Body of pancreas (tissue), 4 donors: ENCODE results near the gene CPZ. TPM values are rescaled to one million over a fixed set of nuclear protein-coding genes. Genes with fewer than 3 reads are reported as not detected.
A peak's percentile ranks its signal among the peaks of the same experiment; 100 is the strongest.
"Not testable (repeated sequence)": the region's sequence is repeated elsewhere in the genome, so short reads cannot be mapped to it uniquely, and the experiment has no call there.

Experiments
- ATAC-seq: fragments of 150-250 bp; one replicate; pipeline ENCODE4 v1.9.1; 2016
- DNase-seq, 4 donors: peaks; one replicate each; pipeline ENCODE4 v3.0.0-alpha.2; 2019
- H3K27ac ChIP-seq, 4 donors: fragments of 200-600 bp; sonication (generic); 1 replicate in 3 of 4; 2 replicates in 1 of 4; pipeline versions ENCODE4 v1.5.1 to v1.6.1; 2016 to 2019; ENCODE audit warnings: mild to moderate bottlenecking in 1 of 4, mixed read lengths in 1 of 4, moderate library complexity in 1 of 4
- H3K27me3 ChIP-seq, 2 donors: fragments of 200-600 bp; sonication (generic); one replicate each; pipeline ENCODE4 v1.6.0; 2016; ENCODE audit warnings: mild to moderate bottlenecking in 1 of 2
- H3K36me3 ChIP-seq, 2 donors: fragments of 200-600 bp; sonication (generic); replicated peaks in 1 of 2; 2 replicates each; pipeline ENCODE4 v1.5.1; 2016; ENCODE audit warnings: low read depth in 2 of 2; ENCODE audit not compliant: insufficient read depth in 1 of 2
- H3K4me1 ChIP-seq: fragments of 200-600 bp; sonication (generic); one replicate; pipeline ENCODE4 v1.6.0; 2016
- H3K4me3 ChIP-seq, 2 donors: fragments of 200-600 bp; sonication (generic); 1 replicate in 1 of 2; 2 replicates in 1 of 2; pipeline ENCODE4 v1.5.1; 2016 to 2019
- H3K9me3 ChIP-seq, 3 donors: fragments of 200-600 bp; sonication (generic); 1 replicate in 2 of 3; 2 replicates in 1 of 3; pipeline ENCODE4 v1.5.1; 2016
- POLR2A ChIP-seq, 3 donors: fragments of 450-650 bp; IDR thresholded peaks; one replicate each; pipeline ENCODE4 v1.6.1; 2016; ENCODE audit warnings: antibody characterized with exemption in 3 of 3, mild to moderate bottlenecking in 2 of 3
- WGBS, 2 donors: methylation state at CpG; one replicate each; pipeline ENCODE4 v1.1.5; 2017; 5-methylcytosine and 5-hydroxymethylcytosine counted together
- intact Hi-C: fragments of 100-400 bp; cut with DNase I; formaldehyde crosslinking; loops from one replicate; pipeline ENCODE4 v1.15.1; 2023
- total RNA-seq, 2 donors: library from RNA; depleted of rRNA; stranded (reverse); fragments of >200 nt; gene quantifications; one replicate each; pipeline ENCODE4 v1.1.0, GENCODE V29; 2016
- TF ChIP-seq, protein P1 (sequence below), 7 experiments: fragments of 450-650 bp in 4 of 7; fragments of 200-600 bp in 3 of 7; sonication (generic) in 3 of 7; IDR thresholded peaks; one replicate each; pipeline ENCODE4 v1.5.1; 2016 to 2019; ENCODE audit warnings: antibody characterized with exemption in 7 of 7

The CPZ gene
- total RNA-seq, 2 donors from 2014 or later: 0.66 to 0.78 TPM

DNA sequence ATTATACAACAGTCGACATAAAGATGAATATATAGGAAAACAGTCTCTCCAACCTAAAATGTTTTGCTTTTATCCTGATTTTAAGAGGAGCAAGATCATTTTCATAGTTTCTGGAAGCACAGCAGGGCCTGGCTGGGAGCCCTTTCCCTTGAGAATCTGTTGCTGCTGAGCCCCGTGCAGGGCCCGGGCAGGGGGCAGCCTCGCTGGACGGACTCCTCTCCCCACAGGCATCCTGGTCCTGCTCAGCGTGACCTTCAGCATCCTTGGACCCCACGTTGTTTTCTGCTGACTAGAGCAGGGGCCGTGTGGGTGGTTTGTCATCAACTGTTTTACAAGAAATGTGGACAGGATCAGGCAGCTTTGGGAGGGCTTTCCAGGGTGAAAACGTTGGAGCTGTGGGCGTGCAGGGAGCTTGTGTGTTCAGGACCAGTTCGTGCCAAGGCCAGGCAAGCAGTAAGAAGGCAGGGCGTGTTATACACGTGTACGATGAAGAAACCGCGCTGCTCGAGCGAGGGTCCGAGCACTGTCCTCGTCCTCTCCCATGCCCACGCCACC lies 25.0 kb downstream of the CPZ start:
- Histone ChIP-seq H3K4me1 (no peaks in the 10 kb centered on the region), H3K36me3 (no peaks in the 10 kb centered on the region), H3K4me3 (no peak overlapping the region), H3K27me3 (no peaks in the 10 kb centered on the region), H3K9me3 (no peaks in the 10 kb centered on the region), H3K27ac (no peak overlapping the region)
- TF ChIP-seq, protein P1, sequence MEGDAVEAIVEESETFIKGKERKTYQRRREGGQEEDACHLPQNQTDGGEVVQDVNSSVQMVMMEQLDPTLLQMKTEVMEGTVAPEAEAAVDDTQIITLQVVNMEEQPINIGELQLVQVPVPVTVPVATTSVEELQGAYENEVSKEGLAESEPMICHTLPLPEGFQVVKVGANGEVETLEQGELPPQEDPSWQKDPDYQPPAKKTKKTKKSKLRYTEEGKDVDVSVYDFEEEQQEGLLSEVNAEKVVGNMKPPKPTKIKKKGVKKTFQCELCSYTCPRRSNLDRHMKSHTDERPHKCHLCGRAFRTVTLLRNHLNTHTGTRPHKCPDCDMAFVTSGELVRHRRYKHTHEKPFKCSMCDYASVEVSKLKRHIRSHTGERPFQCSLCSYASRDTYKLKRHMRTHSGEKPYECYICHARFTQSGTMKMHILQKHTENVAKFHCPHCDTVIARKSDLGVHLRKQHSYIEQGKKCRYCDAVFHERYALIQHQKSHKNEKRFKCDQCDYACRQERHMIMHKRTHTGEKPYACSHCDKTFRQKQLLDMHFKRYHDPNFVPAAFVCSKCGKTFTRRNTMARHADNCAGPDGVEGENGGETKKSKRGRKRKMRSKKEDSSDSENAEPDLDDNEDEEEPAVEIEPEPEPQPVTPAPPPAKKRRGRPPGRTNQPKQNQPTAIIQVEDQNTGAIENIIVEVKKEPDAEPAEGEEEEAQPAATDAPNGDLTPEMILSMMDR (IDR thresholded peaks at IDR 0.05): no peak
- TF ChIP-seq POLR2A (IDR thresholded peaks at IDR 0.05): no peak
- ATAC-seq (no peak), DNase-seq (no peak)
- WGBS, 2 donors: 50 to 59% methylated on average over 21 of the region's 21 CpGs
- intact Hi-C loops: no loop called here

DNA sequence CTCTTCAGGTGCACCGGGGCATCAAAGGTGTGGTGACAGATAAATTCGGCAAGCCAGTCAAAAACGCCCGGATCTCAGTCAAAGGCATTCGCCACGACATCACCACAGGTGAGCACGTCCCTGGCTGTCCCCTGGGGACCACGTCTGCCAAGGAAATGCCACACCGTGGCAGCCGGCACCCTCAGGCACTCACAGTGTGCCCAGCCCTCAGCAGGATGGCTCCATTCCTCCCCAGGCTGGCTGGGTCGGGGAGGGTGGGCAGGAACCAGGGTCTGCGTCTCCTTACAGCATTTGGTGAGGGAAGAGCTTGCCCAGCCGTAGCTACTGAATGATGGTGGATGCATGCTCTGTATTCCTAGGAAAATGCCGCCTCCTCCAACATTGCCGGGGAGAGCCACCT lies 25.9 kb downstream of the CPZ start:
- TF ChIP-seq, protein P1 (IDR thresholded peaks at IDR 0.05): no peak
- no peak for TF ChIP-seq POLR2A (IDR thresholded peaks at IDR 0.05)
- 58 to 81% methylated on average over 4 to 15 of the region's 15 CpGs for WGBS, 2 donors
- H3K9me3 ChIP-seq: no peaks in the 10 kb centered on the region
- intact Hi-C loops: no loop called here
- H3K4me3 ChIP-seq: no peak overlapping the region
- no peaks in the 10 kb centered on the region for H3K27me3 ChIP-seq
- no peaks in the 10 kb centered on the region for H3K4me1 ChIP-seq
- H3K27ac ChIP-seq: no peak overlapping the region
- no peak for DNase-seq
- ATAC-seq: no peak
- no peaks in the 10 kb centered on the region for H3K36me3 ChIP-seq

DNA sequence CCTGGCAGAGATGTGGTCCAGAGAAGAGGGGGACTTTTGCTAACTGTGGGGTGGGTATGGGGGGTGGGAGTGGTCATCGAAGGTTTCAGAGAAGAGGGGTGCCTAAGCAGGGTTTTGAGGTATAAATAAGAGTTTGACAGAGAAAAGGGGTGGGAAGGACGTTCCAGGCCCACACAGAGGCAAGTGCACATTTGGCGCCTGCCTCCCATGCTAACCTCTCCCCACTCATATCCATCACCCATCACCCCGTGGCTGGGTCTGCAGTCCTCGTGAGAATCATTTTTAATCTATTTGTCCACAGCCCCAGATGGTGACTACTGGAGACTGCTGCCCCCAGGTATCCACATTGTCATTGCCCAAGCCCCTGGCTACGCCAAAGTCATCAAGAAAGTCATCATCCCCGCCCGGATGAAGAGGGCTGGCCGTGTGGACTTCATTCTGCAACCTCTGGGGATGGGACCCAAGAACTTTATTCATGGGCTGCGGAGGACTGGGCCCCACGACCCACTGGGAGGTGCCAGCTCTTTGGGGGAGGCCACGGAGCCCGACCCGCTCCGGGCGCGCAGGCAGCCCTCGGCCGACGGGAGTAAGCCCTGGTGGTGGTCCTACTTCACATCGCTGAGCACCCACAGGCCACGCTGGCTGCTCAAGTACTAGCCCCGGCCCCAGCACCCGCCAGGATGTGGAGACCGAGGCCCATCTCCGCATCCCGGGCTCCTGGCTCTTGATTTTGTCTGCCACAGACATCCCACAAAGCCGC lies 26.6 kb downstream of the CPZ start:
- Histone ChIP-seq H3K27me3 (no peaks in the 10 kb centered on the region), H3K9me3 (no peaks in the 10 kb centered on the region), H3K27ac (no peak overlapping the region), H3K4me3 (no peak overlapping the region), H3K36me3 (no peaks in the 10 kb centered on the region), H3K4me1 (no peaks in the 10 kb centered on the region)
- ATAC-seq (no peak), DNase-seq (no peak)
- WGBS, 2 donors: 72 to 77% methylated on average over 14 to 27 of the region's 28 CpGs
- no peak for TF ChIP-seq POLR2A (IDR thresholded peaks at IDR 0.05)
- intact Hi-C loops: no loop called here

DNA sequence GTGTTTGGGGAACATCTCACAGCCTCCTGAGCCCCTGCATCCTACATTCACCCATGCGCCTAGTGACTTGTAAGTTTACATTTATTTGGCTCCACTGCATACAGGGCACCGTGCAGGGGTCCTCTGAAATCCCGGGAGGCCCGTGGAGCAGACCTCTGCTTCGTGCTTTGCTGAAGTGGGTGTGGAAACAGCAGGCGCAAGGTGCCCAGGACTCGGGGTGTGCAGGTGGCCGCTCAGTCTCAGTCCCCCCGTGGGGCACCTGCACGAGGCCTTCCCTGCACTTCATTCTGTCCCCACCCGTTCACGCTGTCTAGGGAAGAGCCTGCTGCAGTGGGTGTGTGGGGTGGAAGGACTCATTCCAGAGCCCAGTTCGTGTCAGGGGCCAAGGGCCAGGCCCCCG lies 28.6 kb downstream of the CPZ start:
- H3K27me3 ChIP-seq, H3K9me3 ChIP-seq, DNase-seq, ATAC-seq, H3K36me3 ChIP-seq, intact Hi-C loops, H3K4me3 ChIP-seq, H3K4me1 ChIP-seq, H3K27ac ChIP-seq: not testable (repeated sequence)
- 57% methylated on average over 5 of the region's 14 CpGs; no CpG with 5 or more reads in 1 of the 2 donors for WGBS, 2 donors

DNA sequence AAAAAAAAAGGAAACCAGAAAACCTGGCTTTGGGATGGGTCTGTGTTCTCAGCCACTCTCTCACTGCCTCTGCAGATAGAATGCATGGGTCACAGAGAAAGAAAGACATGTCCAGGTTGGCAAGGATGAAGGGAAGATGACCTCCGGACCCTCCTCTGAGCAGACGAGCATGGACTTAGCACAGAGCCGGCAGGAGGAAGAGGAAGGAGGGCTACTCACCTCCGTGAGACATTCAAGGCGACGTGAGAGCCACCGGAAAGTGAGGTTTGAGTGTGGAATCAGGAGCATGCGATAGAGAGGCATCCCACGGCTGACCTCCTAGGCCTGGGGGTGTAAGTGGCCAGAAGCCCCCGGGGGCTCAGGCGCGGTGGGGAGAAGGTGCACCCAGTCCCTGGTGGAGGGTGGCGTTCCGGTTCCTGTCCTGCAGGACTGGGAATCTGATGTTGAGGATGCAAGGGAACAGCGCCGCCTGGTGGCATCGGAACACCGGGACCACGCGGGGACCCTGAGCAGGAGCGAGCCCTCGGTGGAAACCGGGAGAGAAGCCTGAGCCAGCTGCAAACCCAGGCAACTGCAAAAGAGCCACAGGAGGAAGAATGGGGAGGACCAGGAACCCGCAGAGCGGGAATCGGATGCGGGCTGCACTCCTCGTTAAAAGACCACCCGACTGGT lies 32.2 kb downstream of the CPZ start:
- H3K36me3 ChIP-seq, H3K4me3 ChIP-seq, ATAC-seq, DNase-seq, H3K9me3 ChIP-seq, H3K4me1 ChIP-seq, intact Hi-C loops, H3K27ac ChIP-seq, H3K27me3 ChIP-seq: not testable (repeated sequence)
- no CpG with 5 or more reads among the region's 29 CpGs for WGBS, 2 donors

DNA sequence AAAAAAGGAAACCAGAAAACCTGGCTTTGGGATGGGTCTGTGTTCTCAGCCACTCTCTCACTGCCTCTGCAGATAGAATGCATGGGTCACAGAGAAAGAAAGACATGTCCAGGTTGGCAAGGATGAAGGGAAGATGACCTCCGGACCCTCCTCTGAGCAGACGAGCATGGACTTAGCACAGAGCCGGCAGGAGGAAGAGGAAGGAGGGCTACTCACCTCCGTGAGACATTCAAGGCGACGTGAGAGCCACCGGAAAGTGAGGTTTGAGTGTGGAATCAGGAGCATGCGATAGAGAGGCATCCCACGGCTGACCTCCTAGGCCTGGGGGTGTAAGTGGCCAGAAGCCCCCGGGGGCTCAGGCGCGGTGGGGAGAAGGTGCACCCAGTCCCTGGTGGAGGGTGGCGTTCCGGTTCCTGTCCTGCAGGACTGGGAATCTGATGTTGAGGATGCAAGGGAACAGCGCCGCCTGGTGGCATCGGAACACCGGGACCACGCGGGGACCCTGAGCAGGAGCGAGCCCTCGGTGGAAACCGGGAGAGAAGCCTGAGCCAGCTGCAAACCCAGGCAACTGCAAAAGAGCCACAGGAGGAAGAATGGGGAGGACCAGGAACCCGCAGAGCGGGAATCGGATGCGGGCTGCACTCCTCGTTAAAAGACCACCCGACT lies 37.8 kb downstream of the CPZ start:
- H3K27ac ChIP-seq, intact Hi-C loops, H3K9me3 ChIP-seq, H3K4me3 ChIP-seq, DNase-seq, H3K27me3 ChIP-seq, H3K4me1 ChIP-seq, H3K36me3 ChIP-seq: not testable (repeated sequence)
- no CpG with 5 or more reads among the region's 29 CpGs for WGBS, 2 donors
- peak; percentile 45 for ATAC-seq

DNA sequence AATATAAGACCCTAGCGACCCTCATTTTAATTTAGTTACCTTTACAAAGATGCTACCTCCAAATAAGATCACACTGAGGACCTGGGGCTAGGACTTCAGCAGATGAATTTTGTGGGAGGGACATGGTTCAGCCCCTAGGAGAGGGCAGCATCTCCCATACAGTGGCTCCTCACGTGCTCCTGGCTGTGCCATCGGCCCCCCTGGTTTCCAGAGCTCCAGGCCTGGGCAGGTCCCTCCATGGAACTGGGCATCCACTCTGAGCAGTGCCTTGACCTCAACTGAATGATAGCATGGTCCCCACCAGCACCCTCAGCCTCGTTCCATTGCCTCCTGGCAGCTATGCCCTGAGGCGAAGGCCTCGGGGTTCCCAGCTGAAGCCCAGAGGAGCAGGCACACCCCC lies 39.3 kb downstream of the CPZ start:
- intact Hi-C loops, H3K4me3 ChIP-seq, H3K9me3 ChIP-seq, H3K36me3 ChIP-seq, H3K27me3 ChIP-seq, ATAC-seq, H3K27ac ChIP-seq, H3K4me1 ChIP-seq, DNase-seq: not testable (repeated sequence)
- WGBS, 2 donors: 54% methylated on average over 2 of the region's 6 CpGs; no CpG with 5 or more reads in 1 of the 2 donors

DNA sequence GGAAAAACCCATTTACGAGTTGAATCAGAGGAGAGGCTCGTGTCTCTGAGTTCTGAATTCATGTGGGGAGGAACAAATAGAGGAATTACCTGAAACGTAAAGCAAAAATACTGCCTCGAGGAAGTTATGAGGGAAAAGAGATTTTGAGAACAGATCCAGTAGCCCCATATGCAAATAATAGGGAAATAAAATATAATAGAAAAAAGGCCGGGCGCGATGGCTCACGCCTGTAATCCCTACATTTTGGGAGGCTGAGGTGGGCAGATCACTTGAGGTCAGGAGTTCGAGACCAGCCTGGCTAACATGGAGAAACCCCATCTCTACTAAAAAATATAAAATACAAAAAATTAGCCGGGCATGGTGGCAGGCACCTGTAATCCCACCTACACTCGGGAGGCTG lies 42.2 kb downstream of the CPZ start:
- H3K36me3 ChIP-seq, intact Hi-C loops, DNase-seq, H3K9me3 ChIP-seq, H3K4me3 ChIP-seq, H3K27ac ChIP-seq, H3K27me3 ChIP-seq, H3K4me1 ChIP-seq, ATAC-seq: not testable (repeated sequence)
- WGBS, 2 donors: 54 to 58% methylated on average over 7 of the region's 11 CpGs

DNA sequence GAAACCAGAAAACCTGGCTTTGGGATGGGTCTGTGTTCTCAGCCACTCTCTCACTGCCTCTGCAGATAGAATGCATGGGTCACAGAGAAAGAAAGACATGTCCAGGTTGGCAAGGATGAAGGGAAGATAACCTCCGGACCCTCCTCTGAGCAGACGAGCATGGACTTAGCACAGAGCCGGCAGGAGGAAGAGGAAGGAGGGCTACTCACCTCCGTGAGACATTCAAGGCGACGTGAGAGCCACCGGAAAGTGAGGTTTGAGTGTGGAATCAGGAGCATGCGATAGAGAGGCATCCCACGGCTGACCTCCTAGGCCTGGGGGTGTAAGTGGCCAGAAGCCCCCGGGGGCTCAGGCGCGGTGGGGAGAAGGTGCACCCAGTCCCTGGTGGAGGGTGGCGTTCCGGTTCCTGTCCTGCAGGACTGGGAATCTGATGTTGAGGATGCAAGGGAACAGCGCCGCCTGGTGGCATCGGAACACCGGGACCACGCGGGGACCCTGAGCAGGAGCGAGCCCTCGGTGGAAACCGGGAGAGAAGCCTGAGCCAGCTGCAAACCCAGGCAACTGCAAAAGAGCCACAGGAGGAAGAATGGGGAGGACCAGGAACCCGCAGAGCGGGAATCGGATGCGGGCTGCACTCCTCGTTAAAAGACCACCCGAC lies 43.5 kb downstream of the CPZ start:
- H3K27ac ChIP-seq, ATAC-seq, H3K36me3 ChIP-seq, H3K9me3 ChIP-seq, H3K4me1 ChIP-seq, intact Hi-C loops, DNase-seq, H3K27me3 ChIP-seq, H3K4me3 ChIP-seq: not testable (repeated sequence)
- no CpG with 5 or more reads among the region's 29 CpGs for WGBS, 2 donors
